Measurements from ENCODE around the gene MIF.
"Not testable (repeated sequence)": the region's sequence is repeated elsewhere in the genome, so short reads cannot be mapped to it uniquely, and the experiment has no call there.

MIF gene

GRCh38 chr22:23893945-23894709, at the start of gene MIF:
Gene MIF (plus strand): TSS chr22:23894383. CDS start chr22:23894475, 92 bp downstream.
- peak; percentile 85 to 97 for DNase-seq

GRCh38 chr22:23844739-23845202, 49.4 kb upstream of the MIF start:
- DNase-seq: no peak

- no peak for DNase-seq
Measured at GRCh38 chr22:23845265-23846080, 48.7 kb upstream of the MIF start.

GRCh38 chr22:23846081-23846469, 48.1 kb upstream of the MIF start:
- no peak for DNase-seq

- no peak for DNase-seq
Measured at GRCh38 chr22:23847310-23847920, 46.8 kb upstream of the MIF start.

- no peak for DNase-seq
Measured at GRCh38 chr22:23847991-23848864, 46.0 kb upstream of the MIF start.

- DNase-seq: peak; percentile 67 to 89
Measured at GRCh38 chr22:23849009-23850006, 44.9 kb upstream of the MIF start.

GRCh38 chr22:23850136-23850611, 44.0 kb upstream of the MIF start:
- DNase-seq: no peak

- DNase-seq: no peak
Measured at GRCh38 chr22:23856721-23857605, 37.2 kb upstream of the MIF start.

GRCh38 chr22:23857606-23858483, 36.3 kb upstream of the MIF start, which contains the start of gene SLC2A11:
Gene SLC2A11 (plus strand): TSS chr22:23857875. CDS start chr22:23858000, 125 bp downstream.
- peak; percentile 97 to 99 for DNase-seq

GRCh38 chr22:23858484-23858815, 35.7 kb upstream of the MIF start:
- no peak for DNase-seq

- no peak for DNase-seq
Measured at GRCh38 chr22:23859201-23859600, 35.0 kb upstream of the MIF start.

GRCh38 chr22:23860187-23860586, 34.0 kb upstream of the MIF start:
- not testable (repeated sequence) for DNase-seq

- peak; percentile 7 to 70 for DNase-seq
Measured at GRCh38 chr22:23862103-23862502, 32.1 kb upstream of the MIF start.

- DNase-seq: not testable (repeated sequence)
Measured at GRCh38 chr22:23864499-23865154, 29.6 kb upstream of the MIF start.

GRCh38 chr22:23868580-23868979, 25.6 kb upstream of the MIF start:
- no peak for DNase-seq

- DNase-seq: no peak
Measured at GRCh38 chr22:23874871-23875270, 19.3 kb upstream of the MIF start.

GRCh38 chr22:23875801-23876200, 18.4 kb upstream of the MIF start:
- no peak for DNase-seq

All from NCI-H446 (cell line).